Motor neuron (in vitro differentiated cells): ENCODE measurements around the gene ARMC5. TPM values are rescaled to one million over a fixed set of nuclear protein-coding genes. Genes with fewer than 3 reads are reported as not detected.
"Not testable (repeated sequence)": the region's sequence is repeated elsewhere in the genome, so short reads cannot be mapped to it uniquely, and the experiment has no call there.

ENCODE experiments used
- ATAC-seq, 8 experiments: fragments of 200-7000 bp; cut with Tn5 transposase; replicated peaks in 6 of 8; 2 replicates each; pipeline ENCODE4 v1.8.0; 2021; ENCODE audit warnings: mild to moderate bottlenecking in 8 of 8, moderate library complexity in 8 of 8
- H3K27ac ChIP-seq, 2 donors: fragments of 250-450 bp; sonication (Bioruptor Pico); 2 replicates each; pipeline ENCODE4 v1.9.0; 2021; ENCODE audit warnings: antibody characterized with exemption in 2 of 2, mild to moderate bottlenecking in 2 of 2, moderate library complexity in 1 of 2
- H3K4me1 ChIP-seq, 2 donors: fragments of 250-450 bp; sonication (Bioruptor Pico); replicated peaks in 1 of 2; 2 replicates each; pipeline ENCODE4 v1.6.1; 2021; ENCODE audit warnings: antibody characterized with exemption in 2 of 2, mild to moderate bottlenecking in 2 of 2, moderate library complexity in 1 of 2
- H3K4me3 ChIP-seq, 5 donors: fragments of 250-450 bp; sonication (Bioruptor Pico); 2 replicates each; pipeline ENCODE4 v1.9.0; 2021; ENCODE audit warnings: antibody characterized with exemption in 5 of 5, mild to moderate bottlenecking in 5 of 5, moderate library complexity in 4 of 5
- WGBS, 10 experiments: fragments of 450-650 bp; shearing (Covaris generic); methylation state at CpG; one replicate each; pipeline ENCODE4 v1.0.0; 2022; 5-methylcytosine and 5-hydroxymethylcytosine counted together
- in situ Hi-C, 9 experiments: fragments of 400-800 bp; cut with MboI; loops; one replicate each; pipeline ENCODE4 v1.15.0; 2021; ENCODE audit warnings: low sequenced_read_pairs in 9 of 9, low pct_unique_long_range_greater_than_20kb in 2 of 9; ENCODE audit not compliant: unreplicated experiment in 9 of 9
- total RNA-seq, 8 experiments: library from RNA; unstranded; fragments of 300-600 nt; gene quantifications; 2 replicates each; pipeline versions ENCODE4 v1.2.3 to v1.2.4, GENCODE V29; 2022

The ARMC5 gene, protein sequence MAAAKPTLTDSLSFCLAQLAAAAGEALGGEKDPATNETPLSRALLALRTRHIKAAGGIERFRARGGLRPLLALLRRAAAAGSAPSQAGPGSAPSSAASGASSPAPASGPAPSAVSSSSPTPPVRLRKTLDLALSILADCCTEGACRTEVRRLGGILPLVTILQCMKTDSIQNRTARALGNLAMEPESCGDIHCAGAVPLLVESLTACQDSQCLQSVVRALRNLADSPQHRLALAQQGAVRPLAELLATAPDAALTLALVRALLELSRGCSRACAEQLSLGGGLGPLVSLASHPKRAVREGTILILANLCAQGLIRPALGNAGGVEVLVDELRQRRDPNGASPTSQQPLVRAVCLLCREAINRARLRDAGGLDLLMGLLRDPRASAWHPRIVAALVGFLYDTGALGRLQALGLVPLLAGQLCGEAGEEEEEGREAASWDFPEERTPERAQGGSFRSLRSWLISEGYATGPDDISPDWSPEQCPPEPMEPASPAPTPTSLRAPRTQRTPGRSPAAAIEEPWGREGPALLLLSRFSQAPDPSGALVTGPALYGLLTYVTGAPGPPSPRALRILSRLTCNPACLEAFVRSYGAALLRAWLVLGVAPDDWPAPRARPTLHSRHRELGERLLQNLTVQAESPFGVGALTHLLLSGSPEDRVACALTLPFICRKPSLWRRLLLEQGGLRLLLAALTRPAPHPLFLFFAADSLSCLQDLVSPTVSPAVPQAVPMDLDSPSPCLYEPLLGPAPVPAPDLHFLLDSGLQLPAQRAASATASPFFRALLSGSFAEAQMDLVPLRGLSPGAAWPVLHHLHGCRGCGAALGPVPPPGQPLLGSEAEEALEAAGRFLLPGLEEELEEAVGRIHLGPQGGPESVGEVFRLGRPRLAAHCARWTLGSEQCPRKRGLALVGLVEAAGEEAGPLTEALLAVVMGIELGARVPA
- 10 to 100 TPM in 3 of 8 experiments, 1 to 10 TPM in 5; 7.4 to 12.3 (median 9.4) TPM for total RNA-seq

DNA sequence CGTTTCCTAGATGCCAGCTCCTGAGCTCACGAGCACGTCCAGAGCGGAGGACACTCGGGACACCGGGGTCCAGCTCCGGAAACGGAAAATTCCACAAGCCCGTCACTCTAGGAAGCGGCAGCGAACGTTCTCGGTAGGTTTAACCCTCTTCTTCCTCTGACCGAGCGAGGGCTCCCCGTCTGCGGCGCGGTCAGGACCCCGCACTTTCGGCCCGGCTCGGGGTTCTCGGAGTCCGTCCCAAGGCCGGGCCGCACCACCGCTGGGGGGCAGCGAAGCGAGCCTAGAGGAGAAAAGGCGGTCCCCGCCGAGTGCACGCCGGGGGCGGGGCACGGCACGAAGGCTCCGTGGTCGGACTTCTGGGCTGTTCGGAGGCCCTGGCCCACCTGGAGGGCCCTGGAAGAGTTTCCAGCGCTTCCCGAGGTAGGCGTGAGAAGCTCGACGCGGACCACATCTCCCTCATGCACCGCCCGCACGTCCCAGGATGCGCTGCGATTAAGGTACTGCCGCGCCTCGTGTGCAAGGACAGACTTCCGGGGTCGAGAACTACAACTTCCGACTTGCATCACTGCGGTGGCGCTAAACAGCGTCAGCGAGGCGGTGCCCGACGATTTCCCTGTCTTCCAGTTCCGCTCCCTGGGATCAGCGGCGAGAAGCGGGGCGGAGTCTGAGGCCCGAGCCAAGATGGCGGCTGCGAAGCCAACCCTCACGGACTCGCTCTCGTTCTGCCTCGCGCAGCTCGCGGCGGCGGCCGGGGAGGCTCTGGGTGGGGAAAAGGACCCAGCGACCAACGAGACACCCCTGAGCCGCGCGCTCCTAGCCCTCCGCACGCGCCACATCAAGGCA lies at the start of gene ARMC5:
Gene ARMC5, plus strand, starts transcription at position 658 of the 843 bp plus-strand sequence. Its CDS starts 24 bp downstream, at position 682.
- Histone ChIP-seq H3K27ac (peak within 1 kb of the TSS; percentile 100), H3K4me3 (peak within 1 kb of the TSS; percentile 67 to 87 (median 75)), H3K4me1 (peaks cover 36 to 39% of the 10 kb centered on the region in 2 donors)
- WGBS, 10 experiments: 0 to 2% (median 0%) methylated on average over 2 to 23 of the region's 91 CpGs; no CpG with 5 or more reads in 5 of the 10 experiments
- in situ Hi-C loops: loop anchor here in 3 of 9 experiments (25.0 kb wide), 2 partner anchors 403 to 497 kb away; partner anchors contain the start of genes SETD1A (in 2 of the 3) and ZNF267 (in 1 of the 3)
- peak; percentile 70 to 85 (median 80) for ATAC-seq

DNA sequence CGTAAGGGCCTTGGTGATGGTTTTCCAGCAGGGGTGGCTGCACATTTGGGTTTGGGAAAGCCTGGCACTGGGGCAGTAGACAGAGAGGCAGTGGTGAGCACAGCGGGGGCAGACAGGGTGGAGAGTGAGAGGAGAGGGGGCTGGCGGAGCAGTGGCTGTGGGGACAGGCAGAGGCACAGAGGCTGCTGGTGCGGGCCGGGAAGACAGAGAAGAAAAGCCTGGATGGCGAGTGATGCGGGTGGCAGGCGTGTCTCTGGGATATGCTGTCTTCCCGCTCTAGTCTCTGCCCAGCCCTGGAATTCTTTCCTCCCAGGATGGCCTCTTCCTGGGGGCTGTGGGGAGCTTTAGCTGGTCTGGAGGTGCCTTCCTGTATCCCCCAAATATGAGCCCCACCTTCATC lies 49.2 kb upstream of the ARMC5 start:
- WGBS, 10 experiments: 38 to 90% (median 78%) methylated on average over 1 to 3 of the region's 9 CpGs; no CpG with 5 or more reads in 7 of the 10 experiments
- in situ Hi-C loops: no loop called here
- H3K4me1 ChIP-seq: no peaks in the 10 kb centered on the region
- ATAC-seq: no peak
- H3K4me3 ChIP-seq: no peak overlapping the region
- no peak overlapping the region for H3K27ac ChIP-seq

DNA sequence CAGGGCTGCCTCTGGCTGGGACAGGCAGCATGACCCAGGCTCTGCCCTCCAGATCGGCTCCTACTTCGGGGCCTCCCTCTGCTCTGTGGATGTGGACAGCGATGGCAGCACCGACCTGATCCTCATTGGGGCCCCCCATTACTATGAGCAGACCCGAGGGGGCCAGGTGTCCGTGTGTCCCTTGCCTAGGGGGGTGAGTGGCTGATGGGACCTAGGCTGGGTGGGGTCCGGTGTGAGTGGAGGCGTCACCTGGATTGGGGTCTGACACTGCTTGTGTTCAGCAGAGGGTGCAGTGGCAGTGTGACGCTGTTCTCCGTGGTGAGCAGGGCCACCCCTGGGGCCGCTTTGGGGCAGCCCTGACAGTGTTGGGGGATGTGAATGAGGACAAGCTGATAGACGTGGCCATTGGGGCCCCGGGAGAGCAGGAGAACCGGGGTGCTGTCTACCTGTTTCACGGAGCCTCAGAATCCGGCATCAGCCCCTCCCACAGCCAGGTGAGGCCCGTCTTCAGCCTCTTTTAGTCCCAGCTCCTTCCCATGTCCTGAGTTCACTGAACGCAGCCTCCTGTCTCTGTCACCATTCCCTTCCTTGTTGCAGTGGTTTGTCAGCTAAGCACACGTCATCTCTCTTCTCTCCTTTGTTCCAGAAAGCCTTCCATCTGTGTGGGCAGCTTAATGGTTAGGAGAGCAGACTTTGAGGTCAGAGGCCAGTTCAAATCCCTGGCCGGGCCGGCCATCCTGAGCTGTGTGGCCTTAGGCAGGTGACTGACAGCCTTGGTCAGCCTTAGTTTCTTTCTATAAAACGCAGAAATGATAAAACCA lies 48.1 kb upstream of the ARMC5 start:
- no peak overlapping the region for H3K4me3 ChIP-seq
- H3K4me1 ChIP-seq: no peaks in the 10 kb centered on the region
- peak in 3 of 8 experiments; percentile 35 to 75 (median 64) for ATAC-seq
- in situ Hi-C loops: no loop called here
- WGBS, 10 experiments: 17 to 65% (median 40%) methylated on average over 1 to 5 of the region's 22 CpGs; no CpG with 5 or more reads in 1 of the 10 experiments
- H3K27ac ChIP-seq: no peak overlapping the region

DNA sequence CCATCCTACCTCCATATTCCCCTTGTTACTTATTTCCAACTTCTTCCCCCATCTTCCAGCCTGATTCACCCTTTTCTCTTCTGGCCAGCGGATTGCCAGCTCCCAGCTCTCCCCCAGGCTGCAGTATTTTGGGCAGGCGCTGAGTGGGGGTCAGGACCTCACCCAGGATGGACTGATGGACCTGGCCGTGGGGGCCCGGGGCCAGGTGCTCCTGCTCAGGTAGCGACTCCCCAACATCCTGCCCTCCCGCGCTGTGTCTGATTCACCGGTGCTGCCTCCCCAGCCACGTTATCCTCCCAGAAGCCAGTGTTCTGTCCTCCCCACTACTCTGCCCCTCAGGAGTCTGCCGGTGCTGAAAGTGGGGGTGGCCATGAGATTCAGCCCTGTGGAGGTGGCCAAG lies 46.6 kb upstream of the ARMC5 start:
- H3K27ac ChIP-seq: no peak overlapping the region
- 0 to 100% (median 60%) methylated on average over 1 to 5 of the region's 10 CpGs; no CpG with 5 or more reads in 2 of the 10 experiments for WGBS, 10 experiments
- no peak for ATAC-seq
- H3K4me1 ChIP-seq: no peaks in the 10 kb centered on the region
- H3K4me3 ChIP-seq: no peak overlapping the region
- in situ Hi-C loops: no loop called here

DNA sequence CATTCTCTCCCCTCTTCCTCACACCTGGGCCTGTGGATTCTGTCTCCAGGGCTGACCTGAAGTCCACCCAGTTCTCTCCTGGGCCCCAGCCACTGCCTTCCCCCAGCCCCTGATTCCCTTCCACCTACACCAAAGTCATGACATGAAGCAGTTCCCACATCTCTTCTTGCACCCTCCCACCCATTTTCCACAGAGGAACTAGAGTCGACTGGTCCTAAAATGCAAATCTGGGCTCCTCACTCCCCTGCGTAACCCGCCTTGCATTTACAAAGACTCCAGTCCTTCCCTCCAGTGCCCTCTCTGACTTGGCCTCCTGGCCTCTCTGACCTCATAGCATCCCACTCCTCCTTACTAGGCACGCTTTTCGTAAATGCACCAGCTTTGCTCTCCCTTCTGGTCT lies 45.9 kb upstream of the ARMC5 start:
- no peak overlapping the region for H3K27ac ChIP-seq
- 0 to 86% (median 70%) methylated on average over 2 to 5 of the region's 5 CpGs; no CpG with 5 or more reads in 3 of the 10 experiments for WGBS, 10 experiments
- H3K4me3 ChIP-seq: no peak overlapping the region
- no peak for ATAC-seq
- no peaks in the 10 kb centered on the region for H3K4me1 ChIP-seq
- in situ Hi-C loops: no loop called here

DNA sequence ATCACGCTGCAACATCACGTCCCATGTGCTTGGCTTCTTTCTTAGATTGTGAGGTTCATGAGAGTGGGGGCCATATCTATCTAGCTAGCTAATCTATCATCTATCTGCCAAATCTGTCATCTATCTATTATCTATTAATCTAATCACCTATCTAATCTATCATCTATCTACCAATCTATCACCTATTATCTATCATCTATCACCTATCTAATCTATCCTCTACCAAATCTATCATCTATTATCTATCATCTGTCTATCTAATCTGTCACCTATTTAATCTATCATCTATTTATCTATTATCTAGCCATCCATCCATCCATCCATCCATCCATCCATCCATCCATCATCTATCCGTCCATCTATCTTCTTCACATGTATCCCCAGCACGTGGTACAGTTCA lies 45.4 kb upstream of the ARMC5 start:
- ATAC-seq: no peak
- Histone ChIP-seq H3K4me3 (no peak overlapping the region), H3K4me1 (no peaks in the 10 kb centered on the region), H3K27ac (no peak overlapping the region)
- 29 to 95% (median 65%) methylated on average over 2 to 4 of the region's 4 CpGs for WGBS, 10 experiments
- in situ Hi-C loops: no loop called here

DNA sequence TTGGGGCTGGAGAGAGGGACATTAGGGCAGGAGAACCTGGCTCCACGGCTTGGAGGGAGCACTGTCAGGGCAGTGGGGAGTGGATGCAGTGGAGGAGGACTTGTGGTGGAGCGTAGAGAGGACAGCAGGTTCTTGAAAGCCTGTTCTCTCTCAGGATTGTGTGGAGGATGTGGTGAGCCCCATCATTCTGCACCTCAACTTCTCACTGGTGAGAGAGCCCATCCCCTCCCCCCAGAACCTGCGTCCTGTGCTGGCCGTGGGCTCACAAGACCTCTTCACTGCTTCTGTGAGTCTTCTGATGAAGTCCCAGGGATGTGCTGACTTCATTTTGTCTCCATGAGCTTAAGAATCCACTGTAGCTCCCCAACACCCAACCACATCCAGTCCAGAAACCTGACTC lies 44.6 kb upstream of the ARMC5 start:
- H3K4me3 ChIP-seq: no peak overlapping the region
- H3K27ac ChIP-seq: no peak overlapping the region
- ATAC-seq: no peak
- 0 to 60% (median 37%) methylated on average over 1 to 2 of the region's 4 CpGs; no CpG with 5 or more reads in 7 of the 10 experiments for WGBS, 10 experiments
- no peaks in the 10 kb centered on the region for H3K4me1 ChIP-seq
- in situ Hi-C loops: no loop called here

DNA sequence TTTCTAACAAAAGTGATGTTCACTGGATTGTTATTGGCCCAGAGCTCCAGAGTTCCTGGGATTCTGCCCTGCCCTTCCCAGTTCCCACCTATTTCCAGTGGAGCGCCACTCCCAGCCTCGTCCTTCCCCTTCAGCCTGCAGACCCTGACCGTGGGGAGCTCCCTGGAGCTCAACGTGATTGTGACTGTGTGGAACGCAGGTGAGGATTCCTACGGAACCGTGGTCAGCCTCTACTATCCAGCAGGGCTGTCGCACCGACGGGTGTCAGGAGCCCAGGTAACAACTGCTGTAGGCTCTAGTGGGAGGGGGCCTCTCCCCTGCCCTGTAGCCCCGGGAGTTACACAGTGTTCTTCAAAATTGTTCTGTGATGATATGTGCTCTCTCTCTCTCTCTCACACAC lies 42.9 kb upstream of the ARMC5 start:
- ATAC-seq: no peak
- 44 to 68% (median 65%) methylated on average over 5 to 10 of the region's 11 CpGs; no CpG with 5 or more reads in 5 of the 10 experiments for WGBS, 10 experiments
- Histone ChIP-seq H3K4me3 (no peak overlapping the region), H3K27ac (no peak overlapping the region), H3K4me1 (no peaks in the 10 kb centered on the region)
- in situ Hi-C loops: no loop called here

DNA sequence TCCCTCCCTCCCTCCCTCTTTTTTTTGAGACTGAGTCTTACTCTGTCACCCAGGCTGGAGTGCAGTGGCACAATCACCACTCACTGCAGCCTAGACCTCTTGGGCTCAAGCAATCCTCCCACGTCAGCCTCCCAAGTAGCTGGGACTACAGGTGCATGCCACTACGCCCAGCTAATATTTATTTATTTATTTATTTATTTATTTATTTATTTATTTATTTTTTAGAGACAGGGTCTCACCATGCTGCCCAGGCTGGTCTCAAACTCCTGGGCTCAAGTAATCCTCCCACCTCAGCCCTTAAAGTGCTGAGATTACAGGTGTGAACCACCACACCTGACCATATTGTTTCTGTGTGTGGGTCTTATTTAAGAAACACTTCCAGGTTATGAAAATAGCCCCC lies 42.3 kb upstream of the ARMC5 start:
- WGBS, 10 experiments: 69 to 72% methylated on average over 2 of the region's 2 CpGs; no CpG with 5 or more reads in 8 of the 10 experiments
- H3K4me3 ChIP-seq, H3K27ac ChIP-seq, H3K4me1 ChIP-seq, ATAC-seq, in situ Hi-C loops: not testable (repeated sequence)

DNA sequence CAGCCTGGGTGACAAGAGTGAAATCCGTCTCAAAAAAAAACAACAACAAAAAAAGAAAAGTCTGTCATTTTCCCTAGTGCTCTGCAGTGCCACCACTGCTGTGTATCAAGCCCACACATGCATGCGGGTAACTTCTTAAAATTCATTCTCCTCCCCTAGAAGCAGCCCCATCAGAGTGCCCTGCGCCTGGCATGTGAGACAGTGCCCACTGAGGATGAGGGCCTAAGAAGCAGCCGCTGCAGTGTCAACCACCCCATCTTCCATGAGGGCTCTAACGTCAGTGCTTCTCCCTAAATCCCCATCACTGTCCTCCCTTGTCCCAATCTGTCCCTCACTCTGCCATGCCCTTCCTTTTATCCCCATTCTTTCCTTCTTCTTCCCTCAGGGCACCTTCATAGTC lies 41.4 kb upstream of the ARMC5 start:
- WGBS, 10 experiments: 60 to 82% (median 63%) methylated on average over 1 to 5 of the region's 5 CpGs; no CpG with 5 or more reads in 4 of the 10 experiments
- no peak for ATAC-seq
- Histone ChIP-seq H3K4me1 (no peaks in the 10 kb centered on the region), H3K4me3 (no peak overlapping the region), H3K27ac (no peak overlapping the region)
- in situ Hi-C loops: no loop called here

DNA sequence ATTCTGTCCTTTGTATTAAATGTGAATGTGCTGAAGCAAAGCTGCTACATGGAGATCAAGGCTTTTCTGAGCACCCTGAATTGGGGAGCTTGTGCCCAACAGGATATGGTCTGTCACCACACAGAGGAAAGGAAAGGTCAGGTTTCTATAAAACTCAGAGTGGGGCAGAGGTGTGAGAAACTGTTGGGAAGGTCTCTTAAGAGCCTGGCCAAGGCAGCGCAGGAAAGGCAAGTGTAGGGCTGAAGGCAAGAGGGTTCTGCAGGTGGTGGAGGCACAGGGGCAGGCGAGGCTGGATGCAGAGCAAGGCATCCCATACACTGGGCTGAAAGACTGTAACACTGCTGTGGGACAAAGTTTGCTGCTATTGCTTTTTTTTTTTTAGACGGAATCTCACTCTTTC lies 39.3 kb upstream of the ARMC5 start:
- Histone ChIP-seq H3K4me1 (no peaks in the 10 kb centered on the region), H3K27ac (no peak overlapping the region), H3K4me3 (no peak overlapping the region)
- in situ Hi-C loops: no loop called here
- WGBS, 10 experiments: 36 to 88% (median 53%) methylated on average over 1 to 3 of the region's 3 CpGs; no CpG with 5 or more reads in 4 of the 10 experiments
- no peak for ATAC-seq

DNA sequence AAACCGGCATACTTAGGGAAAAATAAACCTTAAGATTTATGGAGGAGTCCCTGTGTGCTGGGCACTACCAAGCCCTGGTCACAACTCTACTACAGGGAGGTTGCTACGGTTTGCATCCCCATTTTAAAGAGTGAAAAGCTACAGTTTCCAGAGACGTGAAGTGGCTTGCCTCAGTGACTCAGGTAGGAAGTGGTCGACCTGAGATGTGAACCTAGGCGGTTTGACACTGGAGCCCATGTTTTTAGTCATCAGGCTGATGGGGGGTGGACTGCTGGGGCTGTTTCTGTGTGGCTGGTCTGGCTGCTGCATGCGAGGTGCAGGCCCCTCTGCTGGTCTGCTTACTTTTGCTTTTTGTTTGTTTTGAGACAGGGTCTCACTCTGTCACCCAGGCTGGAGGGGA lies 37.7 kb upstream of the ARMC5 start:
- 0 to 100% (median 24%) methylated on average over 1 to 5 of the region's 6 CpGs; no CpG with 5 or more reads in 4 of the 10 experiments for WGBS, 10 experiments
- H3K4me3 ChIP-seq: no peak overlapping the region
- H3K27ac ChIP-seq: no peak overlapping the region
- ATAC-seq: no peak
- in situ Hi-C loops: no loop called here
- no peaks in the 10 kb centered on the region for H3K4me1 ChIP-seq
